Measurements from ENCODE around the gene OR6Y1.

DNA sequence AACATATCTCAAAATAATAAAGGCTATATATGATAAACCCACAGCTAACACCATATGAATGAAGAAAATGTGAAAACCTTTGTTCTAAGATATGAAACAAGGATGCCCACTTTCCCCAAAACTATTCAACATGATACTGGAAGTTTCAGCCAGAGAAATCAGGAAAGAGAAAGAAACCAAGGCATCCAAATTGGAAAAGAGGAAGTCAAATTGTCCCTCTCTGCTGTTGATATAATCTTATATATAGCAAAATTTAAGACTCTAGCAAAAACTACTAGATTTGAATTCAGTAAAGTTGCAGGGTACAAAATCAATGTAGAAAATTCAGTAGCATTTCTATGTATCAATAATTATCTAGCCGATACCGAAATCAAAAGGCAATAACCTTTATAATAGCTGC lies 46.5 kb upstream of the OR6Y1 start:
- TF ChIP-seq, protein P1, sequence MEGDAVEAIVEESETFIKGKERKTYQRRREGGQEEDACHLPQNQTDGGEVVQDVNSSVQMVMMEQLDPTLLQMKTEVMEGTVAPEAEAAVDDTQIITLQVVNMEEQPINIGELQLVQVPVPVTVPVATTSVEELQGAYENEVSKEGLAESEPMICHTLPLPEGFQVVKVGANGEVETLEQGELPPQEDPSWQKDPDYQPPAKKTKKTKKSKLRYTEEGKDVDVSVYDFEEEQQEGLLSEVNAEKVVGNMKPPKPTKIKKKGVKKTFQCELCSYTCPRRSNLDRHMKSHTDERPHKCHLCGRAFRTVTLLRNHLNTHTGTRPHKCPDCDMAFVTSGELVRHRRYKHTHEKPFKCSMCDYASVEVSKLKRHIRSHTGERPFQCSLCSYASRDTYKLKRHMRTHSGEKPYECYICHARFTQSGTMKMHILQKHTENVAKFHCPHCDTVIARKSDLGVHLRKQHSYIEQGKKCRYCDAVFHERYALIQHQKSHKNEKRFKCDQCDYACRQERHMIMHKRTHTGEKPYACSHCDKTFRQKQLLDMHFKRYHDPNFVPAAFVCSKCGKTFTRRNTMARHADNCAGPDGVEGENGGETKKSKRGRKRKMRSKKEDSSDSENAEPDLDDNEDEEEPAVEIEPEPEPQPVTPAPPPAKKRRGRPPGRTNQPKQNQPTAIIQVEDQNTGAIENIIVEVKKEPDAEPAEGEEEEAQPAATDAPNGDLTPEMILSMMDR (conservative IDR thresholded peaks at IDR 0.05 in 1 of 2, IDR thresholded peaks at IDR 0.05 in 1 of 2; ENCODE audit: extremely low read depth in 1 of 2, insufficient read depth in 1 of 2, low read depth in 1 of 2, low read length in 2 of 2), result no peak
- TF ChIP-seq EZH2 (IDR thresholded peaks at IDR 0.05; ENCODE audit: borderline replicate concordance, low read length), result no peak
